Measurements from ENCODE around the gene NADK. TPM values are rescaled to one million over a fixed set of nuclear protein-coding genes. Genes with fewer than 3 reads are reported as not detected.

NADK gene
- total and polyA plus RNA-seq, 12 donors = 15.2 to 40.2 (median 22.6) TPM

DNA sequence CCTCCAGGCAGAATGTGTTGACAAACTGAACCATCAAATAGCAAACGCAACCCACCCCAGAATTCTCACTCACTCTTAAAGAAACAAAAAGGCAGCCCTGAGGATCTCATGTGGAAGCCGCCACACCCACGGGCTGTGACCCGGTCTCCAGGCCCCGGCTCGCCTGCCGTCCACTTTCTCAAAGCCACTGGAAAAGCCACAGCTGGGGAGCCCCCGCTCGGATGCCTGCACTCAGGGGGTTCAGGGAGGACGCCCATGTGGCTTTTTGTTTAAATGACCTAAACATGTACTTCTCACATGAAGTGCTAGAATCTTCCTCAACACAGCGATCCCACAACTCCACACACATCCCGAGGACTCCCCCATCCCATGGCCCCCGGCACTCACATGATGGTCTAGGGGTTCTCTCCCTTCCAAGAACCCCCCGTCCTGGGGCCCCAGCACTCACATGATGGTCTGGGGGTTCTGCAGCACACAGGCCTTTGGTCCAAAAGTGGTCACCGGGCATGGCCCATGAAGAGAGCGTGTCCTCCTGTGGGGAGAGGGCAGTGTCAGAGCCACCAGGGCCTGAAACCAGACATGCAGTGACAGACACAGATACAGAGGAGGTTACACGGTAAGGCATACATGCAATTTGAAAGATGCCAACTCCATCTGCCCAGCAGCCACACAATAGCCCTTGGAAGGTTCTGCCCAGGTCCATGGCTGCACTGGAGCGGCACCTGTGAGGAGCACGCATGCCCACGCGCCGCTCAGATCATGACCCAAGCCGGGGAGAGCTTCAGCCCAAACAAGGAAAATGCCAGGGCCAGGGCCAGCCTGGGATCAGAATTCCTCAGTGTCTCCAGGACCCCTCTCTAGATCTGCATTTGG is 16.5 kb downstream of the NADK start:
- Histone ChIP-seq H3K4me3 (no peak overlapping the region), H3K4me1 (peaks cover 0 to 47% (median 17%) of the 10 kb centered on the region in 9 donors), H3K9me3 (no peaks in the 10 kb centered on the region), H3K27ac (no peak overlapping the region), H3K27me3 (no peaks in the 10 kb centered on the region), H3K36me3 (peaks cover 0 to 93% (median 44%) of the 10 kb centered on the region in 9 donors)
- WGBS, 2 donors = 96 to 98% methylated on average over 23 of the region's 23 CpGs
- intact Hi-C loops (cut with DNase I) = loop anchor here in 1 of 10 donors (2.0 kb wide), 1 partner anchor 15 kb away; no protein-coding TSS in a partner anchor
- DNase-seq (no peak), ATAC-seq (no peak)
- TF ChIP-seq, protein P1, sequence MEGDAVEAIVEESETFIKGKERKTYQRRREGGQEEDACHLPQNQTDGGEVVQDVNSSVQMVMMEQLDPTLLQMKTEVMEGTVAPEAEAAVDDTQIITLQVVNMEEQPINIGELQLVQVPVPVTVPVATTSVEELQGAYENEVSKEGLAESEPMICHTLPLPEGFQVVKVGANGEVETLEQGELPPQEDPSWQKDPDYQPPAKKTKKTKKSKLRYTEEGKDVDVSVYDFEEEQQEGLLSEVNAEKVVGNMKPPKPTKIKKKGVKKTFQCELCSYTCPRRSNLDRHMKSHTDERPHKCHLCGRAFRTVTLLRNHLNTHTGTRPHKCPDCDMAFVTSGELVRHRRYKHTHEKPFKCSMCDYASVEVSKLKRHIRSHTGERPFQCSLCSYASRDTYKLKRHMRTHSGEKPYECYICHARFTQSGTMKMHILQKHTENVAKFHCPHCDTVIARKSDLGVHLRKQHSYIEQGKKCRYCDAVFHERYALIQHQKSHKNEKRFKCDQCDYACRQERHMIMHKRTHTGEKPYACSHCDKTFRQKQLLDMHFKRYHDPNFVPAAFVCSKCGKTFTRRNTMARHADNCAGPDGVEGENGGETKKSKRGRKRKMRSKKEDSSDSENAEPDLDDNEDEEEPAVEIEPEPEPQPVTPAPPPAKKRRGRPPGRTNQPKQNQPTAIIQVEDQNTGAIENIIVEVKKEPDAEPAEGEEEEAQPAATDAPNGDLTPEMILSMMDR (IDR thresholded peaks at IDR 0.05) = no peak

DNA sequence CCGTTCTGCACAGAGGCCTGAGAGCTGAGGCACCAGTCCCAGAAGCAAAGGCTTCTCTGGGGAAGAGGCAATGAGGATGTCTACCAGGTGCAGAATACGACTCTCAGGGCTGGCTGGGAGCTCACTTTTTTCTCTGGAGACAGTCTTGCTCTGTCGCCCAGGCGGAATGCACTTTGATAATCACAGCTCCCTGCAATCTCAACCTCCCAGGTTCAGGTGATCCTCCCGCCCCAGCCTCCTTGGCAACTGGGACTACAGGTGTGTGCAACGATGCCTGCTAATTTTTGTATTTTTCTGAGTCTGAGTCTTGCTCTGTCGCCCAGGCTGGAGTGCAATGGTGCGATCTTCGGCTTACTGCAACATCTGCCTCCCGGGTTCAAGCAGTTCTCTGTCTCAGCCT is 17.6 kb downstream of the NADK start:
- Histone ChIP-seq H3K27ac (no peak overlapping the region), H3K9me3 (no peaks in the 10 kb centered on the region), H3K4me3 (no peak overlapping the region), H3K36me3 (peaks cover 3 to 98% (median 54%) of the 10 kb centered on the region in 9 donors), H3K4me1 (peaks cover 0 to 43% (median 17%) of the 10 kb centered on the region in 9 donors), H3K27me3 (no peaks in the 10 kb centered on the region)
- TF ChIP-seq, protein P1 (IDR thresholded peaks at IDR 0.05) = no peak
- ATAC-seq = no peak
- no peak for DNase-seq
- intact Hi-C loops (cut with DNase I) = no loop called here
- WGBS, 2 donors = 95 to 96% methylated on average over 10 of the region's 10 CpGs

DNA sequence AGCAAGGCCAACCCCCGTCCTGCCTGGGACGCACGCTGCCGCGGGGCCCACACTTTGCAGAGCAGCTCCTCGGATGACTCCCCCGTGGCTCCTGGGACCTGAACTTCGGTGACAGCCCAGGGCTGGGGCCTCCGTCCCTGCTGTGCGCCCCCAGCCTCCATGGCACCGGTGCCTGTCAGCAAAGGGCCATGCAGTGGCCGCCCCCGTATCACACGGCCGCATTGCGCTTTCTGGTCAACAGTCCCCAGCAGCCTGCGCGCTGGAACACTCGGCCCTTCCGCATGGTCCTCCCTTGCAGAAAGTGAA is 18.0 kb downstream of the NADK start:
- DNase-seq (no peak), ATAC-seq (no peak)
- no peak overlapping the region for H3K27ac ChIP-seq
- 88 to 93% methylated on average over 20 of the region's 20 CpGs for WGBS, 2 donors
- H3K4me1 ChIP-seq = peaks cover 0 to 40% (median 17%) of the 10 kb centered on the region in 9 donors
- H3K9me3 ChIP-seq = no peaks in the 10 kb centered on the region
- intact Hi-C loops (cut with DNase I) = no loop called here
- TF ChIP-seq, protein P1 (IDR thresholded peaks at IDR 0.05) = no peak
- H3K27me3 ChIP-seq = no peaks in the 10 kb centered on the region
- H3K4me3 ChIP-seq = no peak overlapping the region
- peaks cover 3 to 98% (median 56%) of the 10 kb centered on the region in 9 donors for H3K36me3 ChIP-seq

DNA sequence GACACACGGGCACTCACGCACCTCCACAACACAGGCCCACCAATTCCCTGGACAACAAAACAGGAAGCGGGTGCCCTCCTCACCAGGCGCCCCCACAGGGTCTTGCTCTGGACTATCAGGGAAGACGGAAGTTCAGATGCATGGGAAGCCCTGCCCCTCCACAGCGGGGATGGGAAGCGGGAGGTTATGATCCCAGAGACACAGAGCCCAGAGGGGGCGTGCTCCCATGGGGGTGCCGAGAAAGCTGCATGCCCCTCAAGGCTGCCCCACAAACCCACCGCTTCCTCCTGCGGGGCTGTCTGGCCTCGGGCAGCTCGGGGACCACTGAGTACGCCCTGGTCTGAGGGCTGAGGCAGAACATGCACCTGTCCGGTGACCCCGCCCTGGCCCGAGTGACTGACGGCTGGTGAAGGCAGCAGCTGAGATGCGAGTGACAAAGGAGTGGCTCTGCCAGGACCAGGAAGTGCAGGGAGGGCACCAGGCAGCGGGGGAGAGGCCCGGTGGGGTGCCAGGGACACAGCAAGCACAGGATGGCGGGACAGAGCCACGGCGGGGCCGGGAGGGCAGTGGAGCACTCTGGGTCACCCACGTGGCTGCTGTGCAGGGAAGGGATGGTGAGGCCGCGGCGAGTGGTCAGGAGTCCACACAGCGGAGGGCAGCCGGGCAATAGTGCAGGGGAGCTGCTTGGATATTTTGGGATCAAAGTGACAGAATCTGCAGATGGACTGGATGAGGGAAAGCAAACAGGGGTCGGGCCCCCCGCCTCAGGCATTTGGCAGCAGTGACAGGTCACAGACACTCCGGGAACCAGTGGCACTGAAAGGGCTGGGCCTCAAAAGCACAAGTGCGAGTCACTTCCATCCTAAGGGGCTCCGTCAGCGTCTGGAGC is 18.6 kb downstream of the NADK start:
- TF ChIP-seq, protein P1 (IDR thresholded peaks at IDR 0.05) = no peak
- peaks cover 3 to 98% (median 58%) of the 10 kb centered on the region in 9 donors for H3K36me3 ChIP-seq
- intact Hi-C loops (cut with DNase I) = loop anchor here in 1 of 10 donors (5.0 kb wide), 1 partner anchor 148 kb away; no protein-coding TSS in a partner anchor
- H3K27me3 ChIP-seq = no peaks in the 10 kb centered on the region
- no peaks in the 10 kb centered on the region for H3K9me3 ChIP-seq
- ATAC-seq (no peak), DNase-seq (no peak)
- H3K4me3 ChIP-seq = no peak overlapping the region
- 91 to 92% methylated on average over 37 of the region's 37 CpGs for WGBS, 2 donors
- H3K27ac ChIP-seq = peak overlapping the region in 6 of 10 donors; percentile 21 to 68 (median 58)
- H3K4me1 ChIP-seq = peaks cover 0 to 35% (median 17%) of the 10 kb centered on the region in 9 donors
